Erythroblast (primary cell): ENCODE data around the gene TMEM267.

ENCODE experiments used
- GATA1 ChIP-seq: IDR thresholded peaks from 2 replicates; pipeline ENCODE4 v1.6.1; 2011; ENCODE audit warnings: low read depth, mild to moderate bottlenecking, control low read depth, low read length, moderate library complexity
- POLR2A ChIP-seq: IDR thresholded peaks from 2 replicates; pipeline ENCODE4 v1.6.1; 2011; ENCODE audit warnings: mild to moderate bottlenecking, low read length

- TF ChIP-seq POLR2A: no peak
- no peak for TF ChIP-seq GATA1
Observed at GRCh38 chr5:43432486-43433375, 50.9 kb downstream of the TMEM267 start.
